Psoas muscle (tissue), 8 donors: ENCODE measurements around the gene G2E3. TPM values are rescaled to one million over a fixed set of nuclear protein-coding genes. Genes with fewer than 3 reads are reported as not detected.
"Not testable (repeated sequence)": the region's sequence is repeated elsewhere in the genome, so short reads cannot be mapped to it uniquely, and the experiment has no call there.

Experiments
- ATAC-seq, 4 donors: fragments of 200-7000 bp; cut with Tn5 transposase; one replicate each; pipeline ENCODE4 v1.9.1; 2020; ENCODE audit warnings: moderate library complexity in 3 of 4, mild to moderate bottlenecking in 2 of 4
- DNase-seq, 2 donors: peaks; one replicate each; pipeline ENCODE4 v3.0.0-alpha.2; 2020
- H3K27ac ChIP-seq: fragments of 200-600 bp; one replicate; pipeline ENCODE4 v1.8.0; 2022
- H3K27me3 ChIP-seq, 3 donors: fragments of 200-600 bp in 1 of 3; one replicate each; pipeline versions ENCODE4 v1.6.1 to v1.8.0; 2013 to 2022; ENCODE audit warnings: low read length in 2 of 3, mild to moderate bottlenecking in 2 of 3, moderate library complexity in 1 of 3; ENCODE audit not compliant: insufficient read depth in 3 of 3
- H3K36me3 ChIP-seq, 2 donors: fragments of 200-600 bp in 1 of 2; one replicate each; pipeline versions ENCODE4 v1.6.1 to v1.8.0; 2013 to 2022; ENCODE audit warnings: low read depth in 1 of 2, mild to moderate bottlenecking in 1 of 2, moderate library complexity in 1 of 2; ENCODE audit not compliant: insufficient read depth in 1 of 2
- H3K4me1 ChIP-seq: fragments of 200-600 bp; one replicate; pipeline ENCODE4 v1.8.0; 2022
- H3K4me3 ChIP-seq: fragments of 200-600 bp; one replicate; pipeline ENCODE4 v1.8.0; 2022; ENCODE audit warnings: mild to moderate bottlenecking
- H3K9me3 ChIP-seq: fragments of 200-600 bp; one replicate; pipeline ENCODE4 v1.8.0; 2022
- CTCF ChIP-seq: fragments of 200-600 bp; IDR thresholded peaks from one replicate; pipeline ENCODE4 v1.8.0; 2022; ENCODE audit warnings: antibody characterized with exemption
- WGBS, 3 donors: extraction: QIAGEN DNeasy Blood & Tissue Kit; methylation state at CpG; one replicate each; pipeline versions ENCODE4 v1.1.6 to v1.1.7; 2013; 5-methylcytosine and 5-hydroxymethylcytosine counted together
- intact Hi-C, 2 donors: fragments of 100-400 bp; cut with DNase I; formaldehyde crosslinking; loops; one replicate each; pipeline versions ENCODE4 v1.11.0 to v1.14.2; 2022
- polyA plus RNA-seq, 3 donors: library from polyadenylated mRNA; stranded (reverse); fragments of 200-250 nt; gene quantifications; one replicate each; pipeline ENCODE4 v1.2.3, GENCODE V29; 2013
- total RNA-seq, 4 donors: library from RNA; stranded (reverse); fragmentation: NEBNext Ultra II Directional in 2 of 4; extraction: Animal tissue kit (Norgen Biotek cat#: 25700) in 2 of 4; gene quantifications; one replicate each; pipeline versions ENCODE4 v1.2.1 to v1.2.4, GENCODE V29; 2021 to 2023
- donor health status: healthy with polysubstance abuse.
- donor health status: DM: no; HTN: no; CAD: no; lungs with moderate emphysema.
- donor health status: Bipolar disorder and iron deficiency.
- donor health status: healthy.
- donor health status: DM: yes; HTN: yes; CAD: no.
- donor health status: DM: no; HTN: no; CAD: no.
- donor health status: DM: no; HTN: no; CAD: no.
- donor health status: DM: yes; HTN: yes; CAD: no.

G2E3 gene
- total and polyA plus RNA-seq, 7 donors, result 1.9 to 8.0 (median 5.0) TPM

- H3K4me1 ChIP-seq, result peaks cover 7% of the 10 kb centered on the region
- no peak for DNase-seq
- H3K36me3 ChIP-seq, result no peaks in the 10 kb centered on the region
- ATAC-seq, result no peak
- H3K4me3 ChIP-seq, result no peak overlapping the region
- no peak overlapping the region for H3K27ac ChIP-seq
- H3K9me3 ChIP-seq, result no peaks in the 10 kb centered on the region
- no peaks in the 10 kb centered on the region for H3K27me3 ChIP-seq
- intact Hi-C loops, result no loop called here
- TF ChIP-seq CTCF, result no peak
- 93 to 98% (median 95%) methylated on average over 1 of the region's 1 CpG for whole genome bisulfite sequencing, 3 donors
Measured at GRCh38 chr14:30572771-30573170, 13.8 kb downstream of the G2E3 start.

- intact Hi-C loops, result no loop called here
- Histone ChIP-seq H3K27me3 (no peaks in the 10 kb centered on the region), H3K4me3 (no peak overlapping the region), H3K9me3 (no peaks in the 10 kb centered on the region), H3K4me1 (peaks cover 7% of the 10 kb centered on the region), H3K27ac (no peak overlapping the region), H3K36me3 (no peaks in the 10 kb centered on the region)
- ATAC-seq (no peak), DNase-seq (no peak)
- 78 to 79% (median 78%) methylated on average over 5 of the region's 5 CpGs for WGBS, 3 donors
- TF ChIP-seq CTCF, result no peak
Measured at GRCh38 chr14:30573226-30573814, 14.4 kb downstream of the G2E3 start.

GRCh38 chr14:30573966-30574365 lies 15.0 kb downstream of the G2E3 start:
- ATAC-seq, result no peak
- no peak overlapping the region for H3K27ac ChIP-seq
- intact Hi-C loops, result no loop called here
- no peak overlapping the region for H3K4me3 ChIP-seq
- no peaks in the 10 kb centered on the region for H3K36me3 ChIP-seq
- no peak for TF ChIP-seq CTCF
- no peak for DNase-seq
- H3K27me3 ChIP-seq, result no peaks in the 10 kb centered on the region
- H3K4me1 ChIP-seq, result peaks cover 7% of the 10 kb centered on the region
- H3K9me3 ChIP-seq, result no peaks in the 10 kb centered on the region
- WGBS, 3 donors, result 71 to 84% (median 83%) methylated on average over 2 of the region's 2 CpGs

- H3K36me3 ChIP-seq, intact Hi-C loops: not testable (repeated sequence)
- WGBS, 3 donors, result 92 to 99% (median 92%) methylated on average over 3 of the region's 3 CpGs
Measured at GRCh38 chr14:30574777-30575176, 15.8 kb downstream of the G2E3 start.

GRCh38 chr14:30576333-30576732 lies 17.4 kb downstream of the G2E3 start:
- H3K9me3 ChIP-seq, H3K27ac ChIP-seq, H3K4me3 ChIP-seq, H3K27me3 ChIP-seq, ATAC-seq, H3K4me1 ChIP-seq, intact Hi-C loops, DNase-seq, H3K36me3 ChIP-seq: not testable (repeated sequence)
- 94 to 100% (median 97%) methylated on average over 1 of the region's 1 CpG for WGBS, 3 donors

More at GRCh38 chr14:30574777-30575176, 15.8 kb downstream of the G2E3 start:
- H3K27ac ChIP-seq, H3K4me3 ChIP-seq, H3K9me3 ChIP-seq, DNase-seq, H3K27me3 ChIP-seq, ATAC-seq, H3K4me1 ChIP-seq: not testable (repeated sequence)
